Stimulated activated CD4-positive, alpha-beta T cell treated with anti-CD3 and anti-CD28 coated beads, Interleukin-15, amount 100 ng/mL, for 24 hours (primary cell): ENCODE results near the gene LRP1-AS.
A peak's percentile ranks its signal among the peaks of the same experiment; 100 is the strongest.

Experiments
- DNase-seq: peaks from one replicate; pipeline ENCODE4 v3.0.0-alpha.2; 2020

The LRP1-AS gene

GRCh38 chr12:57116580-57117281 is 30.7 kb downstream of the LRP1-AS start:
- DNase-seq: no peak

- peak; percentile 92 for DNase-seq
Measured at GRCh38 chr12:57112492-57113294, 34.7 kb downstream of the LRP1-AS start.

- DNase-seq: peak; percentile 88
Measured at GRCh38 chr12:57111031-57111734, 36.2 kb downstream of the LRP1-AS start, which contains the start of gene STAT6. TSS of gene STAT6 (minus strand) at chr12:57111362. CDS start at chr12:57108278, 3,084 bp downstream.

GRCh38 chr12:57110104-57111030 is 37.1 kb downstream of the LRP1-AS start:
- DNase-seq: peak; percentile 89

GRCh38 chr12:57109207-57110103 is 38.0 kb downstream of the LRP1-AS start:
- no peak for DNase-seq

GRCh38 chr12:57107456-57108155 is 39.8 kb downstream of the LRP1-AS start:
- no peak for DNase-seq

- no peak for DNase-seq
Measured at GRCh38 chr12:57106021-57106708, 41.3 kb downstream of the LRP1-AS start.

GRCh38 chr12:57105011-57105753 is 42.2 kb downstream of the LRP1-AS start:
- DNase-seq: no peak

GRCh38 chr12:57104292-57104910 is 43.0 kb downstream of the LRP1-AS start:
- no peak for DNase-seq

GRCh38 chr12:57103856-57104255 is 43.6 kb downstream of the LRP1-AS start:
- DNase-seq: no peak

GRCh38 chr12:57101892-57102695 is 45.3 kb downstream of the LRP1-AS start:
- no peak for DNase-seq

- no peak for DNase-seq
Measured at GRCh38 chr12:57099766-57100165, 47.7 kb downstream of the LRP1-AS start.

- DNase-seq: no peak
Measured at GRCh38 chr12:57099047-57099714, 48.2 kb downstream of the LRP1-AS start.

- DNase-seq: no peak
Measured at GRCh38 chr12:57098546-57098945, 48.9 kb downstream of the LRP1-AS start.

- DNase-seq: no peak
Measured at GRCh38 chr12:57097554-57097835, 49.9 kb downstream of the LRP1-AS start.

GRCh38 chr12:57096748-57097553 is 50.5 kb downstream of the LRP1-AS start:
- no peak for DNase-seq
